ENCODE measurements around the gene RAPSN. TPM values are rescaled to one million over a fixed set of nuclear protein-coding genes. Genes with fewer than 3 reads are reported as not detected.

Gene RAPSN
- polyA plus RNA-seq, 2 donors = 0.13 to 0.16 TPM

- no peaks in the 10 kb centered on the region for H3K9me3 ChIP-seq (ENCODE audit: control insufficient read depth in 2 of 2, insufficient read depth in 1 of 2, low read depth in 1 of 2, low read length in 1 of 2)
- 0 to 1% methylated on average over 14 of the region's 14 CpGs for WGBS, 2 donors
- no peaks in the 10 kb centered on the region for H3K27me3 ChIP-seq (ENCODE audit: control insufficient read depth in 1 of 2, insufficient read depth in 2 of 2, low read length in 2 of 2)
- H3K4me1 ChIP-seq (ENCODE audit: control insufficient read depth in 2 of 2, insufficient read depth in 2 of 2, low read length in 1 of 2) = peaks cover 7% of the 10 kb centered on the region in 2 donors
- peak overlapping the region; percentile 91 to 92 for H3K4me3 ChIP-seq (ENCODE audit: low read depth in 1 of 2, low read length in 2 of 2)
- peaks cover 10 to 23% of the 10 kb centered on the region in 2 donors for H3K36me3 ChIP-seq (ENCODE audit: control insufficient read depth in 2 of 2, insufficient read depth in 2 of 2, low read length in 1 of 2)
- H3K27ac ChIP-seq (ENCODE audit: low read depth in 2 of 2, low read length in 1 of 2) = peak overlapping the region; percentile 79 to 93
Measured at GRCh38 chr11:47425611-47426010, 23.3 kb downstream of the RAPSN start.

GRCh38 chr11:47418454-47419259, 30.3 kb downstream of the RAPSN start:
- no peaks in the 10 kb centered on the region for H3K27me3 ChIP-seq (ENCODE audit: control insufficient read depth in 1 of 2, insufficient read depth in 2 of 2, low read length in 2 of 2)
- no peak overlapping the region for H3K4me3 ChIP-seq (ENCODE audit: low read depth in 1 of 2, low read length in 2 of 2)
- no peaks in the 10 kb centered on the region for H3K9me3 ChIP-seq (ENCODE audit: control insufficient read depth in 2 of 2, insufficient read depth in 1 of 2, low read depth in 1 of 2, low read length in 1 of 2)
- no peak overlapping the region for H3K27ac ChIP-seq (ENCODE audit: low read depth in 2 of 2, low read length in 1 of 2)
- peaks cover 5 to 11% of the 10 kb centered on the region in 2 donors for H3K4me1 ChIP-seq (ENCODE audit: control insufficient read depth in 2 of 2, insufficient read depth in 2 of 2, low read length in 1 of 2)
- 68% methylated on average over 23 of the region's 23 CpGs for WGBS, 2 donors
- peaks cover 13 to 39% of the 10 kb centered on the region in 2 donors for H3K36me3 ChIP-seq (ENCODE audit: control insufficient read depth in 2 of 2, insufficient read depth in 2 of 2, low read length in 1 of 2)

GRCh38 chr11:47417712-47418111, 31.2 kb downstream of the RAPSN start:
- Histone ChIP-seq H3K4me1 (ENCODE audit: control insufficient read depth in 2 of 2, insufficient read depth in 2 of 2, low read length in 1 of 2) (peaks cover 5 to 11% of the 10 kb centered on the region in 2 donors), H3K9me3 (ENCODE audit: control insufficient read depth in 2 of 2, insufficient read depth in 1 of 2, low read depth in 1 of 2, low read length in 1 of 2) (no peaks in the 10 kb centered on the region), H3K36me3 (ENCODE audit: control insufficient read depth in 2 of 2, insufficient read depth in 2 of 2, low read length in 1 of 2) (peaks cover 13 to 41% of the 10 kb centered on the region in 2 donors), H3K27ac (ENCODE audit: low read depth in 2 of 2, low read length in 1 of 2) (peak overlapping the region in 1 of 2 donors; percentile 22), H3K27me3 (ENCODE audit: control insufficient read depth in 1 of 2, insufficient read depth in 2 of 2, low read length in 2 of 2) (no peaks in the 10 kb centered on the region), H3K4me3 (ENCODE audit: low read depth in 1 of 2, low read length in 2 of 2) (no peak overlapping the region)
- WGBS, 2 donors = 83 to 85% methylated on average over 6 of the region's 6 CpGs

GRCh38 chr11:47415949-47416472, 32.9 kb downstream of the RAPSN start:
- peak overlapping the region; percentile 72 to 83 for H3K27ac ChIP-seq (ENCODE audit: low read depth in 2 of 2, low read length in 1 of 2)
- no peaks in the 10 kb centered on the region for H3K9me3 ChIP-seq (ENCODE audit: control insufficient read depth in 2 of 2, insufficient read depth in 1 of 2, low read depth in 1 of 2, low read length in 1 of 2)
- 19 to 22% methylated on average over 13 of the region's 13 CpGs for WGBS, 2 donors
- H3K36me3 ChIP-seq (ENCODE audit: control insufficient read depth in 2 of 2, insufficient read depth in 2 of 2, low read length in 1 of 2) = peaks cover 10 to 31% of the 10 kb centered on the region in 2 donors
- no peak overlapping the region for H3K4me3 ChIP-seq (ENCODE audit: low read depth in 1 of 2, low read length in 2 of 2)
- H3K27me3 ChIP-seq (ENCODE audit: control insufficient read depth in 1 of 2, insufficient read depth in 2 of 2, low read length in 2 of 2) = no peaks in the 10 kb centered on the region
- peaks cover 5 to 11% of the 10 kb centered on the region in 2 donors for H3K4me1 ChIP-seq (ENCODE audit: control insufficient read depth in 2 of 2, insufficient read depth in 2 of 2, low read length in 1 of 2)

GRCh38 chr11:47415091-47415854, 33.7 kb downstream of the RAPSN start:
- WGBS, 2 donors = 72 to 84% methylated on average over 31 of the region's 31 CpGs
- Histone ChIP-seq H3K4me1 (ENCODE audit: control insufficient read depth in 2 of 2, insufficient read depth in 2 of 2, low read length in 1 of 2) (peaks cover 5 to 16% of the 10 kb centered on the region in 2 donors), H3K27ac (ENCODE audit: low read depth in 2 of 2, low read length in 1 of 2) (peak overlapping the region; percentile 72 to 83), H3K36me3 (ENCODE audit: control insufficient read depth in 2 of 2, insufficient read depth in 2 of 2, low read length in 1 of 2) (peaks cover 10 to 25% of the 10 kb centered on the region in 2 donors), H3K4me3 (ENCODE audit: low read depth in 1 of 2, low read length in 2 of 2) (no peak overlapping the region), H3K9me3 (ENCODE audit: control insufficient read depth in 2 of 2, insufficient read depth in 1 of 2, low read depth in 1 of 2, low read length in 1 of 2) (no peaks in the 10 kb centered on the region), H3K27me3 (ENCODE audit: control insufficient read depth in 1 of 2, insufficient read depth in 2 of 2, low read length in 2 of 2) (no peaks in the 10 kb centered on the region)

- no peak overlapping the region for H3K4me3 ChIP-seq (ENCODE audit: low read depth in 1 of 2, low read length in 2 of 2)
- H3K4me1 ChIP-seq (ENCODE audit: control insufficient read depth in 2 of 2, insufficient read depth in 2 of 2, low read length in 1 of 2) = peaks cover 10 to 22% of the 10 kb centered on the region in 2 donors
- H3K27ac ChIP-seq (ENCODE audit: low read depth in 2 of 2, low read length in 1 of 2) = peak overlapping the region in 1 of 2 donors; percentile 83
- H3K27me3 ChIP-seq (ENCODE audit: control insufficient read depth in 1 of 2, insufficient read depth in 2 of 2, low read length in 2 of 2) = no peaks in the 10 kb centered on the region
- peaks cover 6 to 20% of the 10 kb centered on the region in 2 donors for H3K36me3 ChIP-seq (ENCODE audit: control insufficient read depth in 2 of 2, insufficient read depth in 2 of 2, low read length in 1 of 2)
- H3K9me3 ChIP-seq (ENCODE audit: control insufficient read depth in 2 of 2, insufficient read depth in 1 of 2, low read depth in 1 of 2, low read length in 1 of 2) = no peaks in the 10 kb centered on the region
- 82 to 83% methylated on average over 19 of the region's 19 CpGs for WGBS, 2 donors
Measured at GRCh38 chr11:47414685-47415070, 34.3 kb downstream of the RAPSN start.

- H3K4me3 ChIP-seq (ENCODE audit: low read depth in 1 of 2, low read length in 2 of 2) = no peak overlapping the region
- H3K36me3 ChIP-seq (ENCODE audit: control insufficient read depth in 2 of 2, insufficient read depth in 2 of 2, low read length in 1 of 2) = peaks cover 5 to 17% of the 10 kb centered on the region in 2 donors
- 65 to 70% methylated on average over 16 of the region's 16 CpGs for whole genome bisulfite sequencing, 2 donors
- peak overlapping the region in 1 of 2 donors; percentile 6 for H3K27ac ChIP-seq (ENCODE audit: low read depth in 2 of 2, low read length in 1 of 2)
- no peaks in the 10 kb centered on the region for H3K9me3 ChIP-seq (ENCODE audit: control insufficient read depth in 2 of 2, insufficient read depth in 1 of 2, low read depth in 1 of 2, low read length in 1 of 2)
- H3K4me1 ChIP-seq (ENCODE audit: control insufficient read depth in 2 of 2, insufficient read depth in 2 of 2, low read length in 1 of 2) = peaks cover 12 to 23% of the 10 kb centered on the region in 2 donors
- H3K27me3 ChIP-seq (ENCODE audit: control insufficient read depth in 1 of 2, insufficient read depth in 2 of 2, low read length in 2 of 2) = no peaks in the 10 kb centered on the region
Measured at GRCh38 chr11:47413908-47414684, 34.8 kb downstream of the RAPSN start.

- peaks cover 12 to 23% of the 10 kb centered on the region in 2 donors for H3K4me1 ChIP-seq (ENCODE audit: control insufficient read depth in 2 of 2, insufficient read depth in 2 of 2, low read length in 1 of 2)
- peak overlapping the region in 1 of 2 donors; percentile 37 for H3K27ac ChIP-seq (ENCODE audit: low read depth in 2 of 2, low read length in 1 of 2)
- H3K36me3 ChIP-seq (ENCODE audit: control insufficient read depth in 2 of 2, insufficient read depth in 2 of 2, low read length in 1 of 2) = peaks cover 0 to 9% of the 10 kb centered on the region in 2 donors
- H3K27me3 ChIP-seq (ENCODE audit: control insufficient read depth in 1 of 2, insufficient read depth in 2 of 2, low read length in 2 of 2) = no peaks in the 10 kb centered on the region
- 89 to 93% methylated on average over 13 of the region's 13 CpGs for WGBS, 2 donors
- no peak overlapping the region for H3K4me3 ChIP-seq (ENCODE audit: low read depth in 1 of 2, low read length in 2 of 2)
- H3K9me3 ChIP-seq (ENCODE audit: control insufficient read depth in 2 of 2, insufficient read depth in 1 of 2, low read depth in 1 of 2, low read length in 1 of 2) = no peaks in the 10 kb centered on the region
Measured at GRCh38 chr11:47413351-47413750, 35.6 kb downstream of the RAPSN start.

Measured in esophagus (tissue), 2 donors.